ENCODE results near the gene TRPC5OS.

- TF ChIP-seq CTCF (IDR thresholded peaks at IDR 0.05; ENCODE audit: poor library complexity) (no peak), EZH2phosphoT487 (IDR thresholded peaks at IDR 0.05; ENCODE audit: low read depth, severe bottlenecking, unreplicated experiment) (no peak)
Observed at GRCh38 chrX:111917591-111917990, 41.6 kb downstream of the TRPC5OS start.

Data from hepatocyte (in vitro differentiated cells).